ENCODE measurements around the gene CEP57L1.

CEP57L1 gene

GRCh38 chr6:109091314-109092024, 3.8 kb upstream of the CEP57L1 start:
- ChIA-PET CTCF (interaction anchor here (1.0 to 1.5 kb wide), 2 partner anchors 12 to 122 kb away, joined by 3 to 5 read pairs; no protein-coding TSS in a partner anchor), POLR2A (no interaction called here)
- peak in 2 of 3 donors; percentile 52 for DNase-seq
- H3K4me3 ChIP-seq (ENCODE audit: control insufficient read depth in 1 of 7, extremely low read depth in 1 of 7, insufficient read depth in 4 of 7, low read depth in 2 of 7, low read length in 6 of 7): peak overlapping the region in 5 of 7 experiments; percentile 13 to 99 (median 93)
- 94% methylated on average over 3 of the region's 5 CpGs for WGBS (ENCODE audit: insufficient coverage)
- no peaks in the 10 kb centered on the region for H3K36me3 ChIP-seq (ENCODE audit: control insufficient read depth in 4 of 4, insufficient read depth in 4 of 4, low read length in 3 of 4)
- H3K27ac ChIP-seq (ENCODE audit: insufficient read depth in 1 of 2, low read depth in 1 of 2, low read length in 2 of 2, poor library complexity in 1 of 2, severe bottlenecking in 2 of 2): peak overlapping the region in 1 of 2 experiments; percentile 95
- H3K4me1 ChIP-seq (ENCODE audit: control extremely low read depth in 1 of 4, control insufficient read depth in 4 of 4, insufficient read depth in 4 of 4, low read length in 3 of 4): peaks cover 12 to 44% (median 22%) of the 10 kb centered on the region in 4 experiments
- H3K9me3 ChIP-seq (ENCODE audit: control extremely low read depth in 1 of 5, control insufficient read depth in 4 of 5, insufficient read depth in 2 of 5, low read depth in 1 of 5, low read length in 4 of 5): no peaks in the 10 kb centered on the region
- no peaks in the 10 kb centered on the region for H3K27me3 ChIP-seq (replicated peaks in 2 of 5; ENCODE audit: control insufficient read depth in 4 of 5, insufficient read depth in 5 of 5, low read length in 4 of 5)

DNA sequence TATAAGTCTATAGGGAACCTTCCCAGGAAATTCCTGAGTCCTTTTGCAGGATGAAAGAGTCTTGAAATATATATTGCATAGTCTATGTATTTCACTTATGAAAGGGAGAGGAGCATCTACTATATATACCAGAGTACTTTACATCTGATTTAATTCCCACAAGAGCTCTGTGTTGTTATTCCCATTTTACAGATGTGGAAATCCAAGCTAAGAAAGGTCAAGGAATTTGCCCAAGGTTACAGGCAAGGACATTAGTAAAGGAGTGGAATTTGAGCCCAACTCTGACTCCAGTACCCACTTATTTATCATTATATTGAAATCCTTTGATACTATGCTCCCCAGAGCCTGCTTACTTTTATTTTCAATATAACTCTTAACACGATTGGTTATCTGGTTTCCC, 3.2 kb upstream of the CEP57L1 start:
- Histone ChIP-seq H3K9me3 (ENCODE audit: control extremely low read depth in 1 of 5, control insufficient read depth in 4 of 5, insufficient read depth in 2 of 5, low read depth in 1 of 5, low read length in 4 of 5) (no peaks in the 10 kb centered on the region), H3K4me3 (ENCODE audit: control insufficient read depth in 1 of 7, extremely low read depth in 1 of 7, insufficient read depth in 4 of 7, low read depth in 2 of 7, low read length in 6 of 7) (peak overlapping the region in 6 of 7 experiments; percentile 88 to 100 (median 98)), H3K36me3 (ENCODE audit: control insufficient read depth in 4 of 4, insufficient read depth in 4 of 4, low read length in 3 of 4) (no peaks in the 10 kb centered on the region), H3K4me1 (ENCODE audit: control extremely low read depth in 1 of 4, control insufficient read depth in 4 of 4, insufficient read depth in 4 of 4, low read length in 3 of 4) (peaks cover 12 to 50% (median 24%) of the 10 kb centered on the region in 4 experiments), H3K27me3 (replicated peaks in 2 of 5; ENCODE audit: control insufficient read depth in 4 of 5, insufficient read depth in 5 of 5, low read length in 4 of 5) (no peaks in the 10 kb centered on the region), H3K27ac (ENCODE audit: insufficient read depth in 1 of 2, low read depth in 1 of 2, low read length in 2 of 2, poor library complexity in 1 of 2, severe bottlenecking in 2 of 2) (peak overlapping the region in 1 of 2 experiments; percentile 95)
- CTCF ChIA-PET: no interaction called here
- DNase-seq: no peak
- 0% methylated on average over 1 of the region's 1 CpG for WGBS (ENCODE audit: insufficient coverage)
- POLR2A ChIA-PET: no interaction called here

DNA sequence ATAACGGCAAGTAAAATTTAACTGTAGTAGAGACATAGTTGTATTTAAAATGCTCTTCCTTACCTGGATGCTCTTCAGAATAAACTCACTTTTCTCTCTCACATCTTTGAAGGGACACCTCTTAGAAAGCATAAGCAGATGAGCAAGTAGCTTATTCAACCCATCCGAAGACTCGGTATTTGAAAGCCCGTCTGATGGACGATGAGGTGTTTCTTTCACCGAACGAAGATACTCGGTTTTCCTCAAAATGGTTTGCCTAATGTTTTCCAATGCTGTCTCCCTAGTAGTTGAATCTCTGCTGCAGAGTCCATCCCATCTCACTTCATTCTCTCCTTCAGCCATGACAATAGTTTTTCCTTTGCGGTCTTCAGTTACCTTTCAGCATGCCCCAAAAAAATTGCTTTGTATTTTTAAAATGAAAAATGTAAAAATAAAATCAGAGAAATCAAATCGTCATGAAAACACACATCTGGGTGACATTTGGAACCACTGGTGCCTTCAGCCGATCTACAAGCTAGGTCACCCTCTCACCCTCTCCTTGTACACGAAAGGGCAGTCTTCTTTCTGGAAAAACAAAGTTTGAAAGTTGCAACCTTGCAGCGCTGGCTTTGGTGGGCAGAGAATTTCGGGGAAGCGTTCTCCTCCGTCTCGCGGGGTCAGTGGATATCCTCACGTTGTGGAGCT, 1.4 kb upstream of the CEP57L1 start:
- no peaks in the 10 kb centered on the region for H3K9me3 ChIP-seq (ENCODE audit: control extremely low read depth in 1 of 5, control insufficient read depth in 4 of 5, insufficient read depth in 2 of 5, low read depth in 1 of 5, low read length in 4 of 5)
- H3K36me3 ChIP-seq (ENCODE audit: control insufficient read depth in 4 of 4, insufficient read depth in 4 of 4, low read length in 3 of 4): no peaks in the 10 kb centered on the region
- H3K27ac ChIP-seq (ENCODE audit: insufficient read depth in 1 of 2, low read depth in 1 of 2, low read length in 2 of 2, poor library complexity in 1 of 2, severe bottlenecking in 2 of 2): peak overlapping the region; percentile 59 to 95
- H3K27me3 ChIP-seq (replicated peaks in 2 of 5; ENCODE audit: control insufficient read depth in 4 of 5, insufficient read depth in 5 of 5, low read length in 4 of 5): no peaks in the 10 kb centered on the region
- WGBS (ENCODE audit: insufficient coverage): 0% methylated on average over 17 of the region's 19 CpGs
- peak overlapping the region; percentile 88 to 100 (median 98) for H3K4me3 ChIP-seq (ENCODE audit: control insufficient read depth in 1 of 7, extremely low read depth in 1 of 7, insufficient read depth in 4 of 7, low read depth in 2 of 7, low read length in 6 of 7)
- POLR2A ChIA-PET: interaction anchor here (0.6 to 1.3 kb wide), 5 partner anchors 20 to 300 kb away, joined by 3 to 7 read pairs (median 4); partner anchors contain the start of gene CD164
- no peak for DNase-seq
- H3K4me1 ChIP-seq (ENCODE audit: control extremely low read depth in 1 of 4, control insufficient read depth in 4 of 4, insufficient read depth in 4 of 4, low read length in 3 of 4): peaks cover 12 to 45% (median 24%) of the 10 kb centered on the region in 4 experiments
- CTCF ChIA-PET: interaction anchor here (1.4 to 2.8 kb wide), 6 partner anchors 9 to 289 kb away, joined by 3 to 10 read pairs (median 5); partner anchors contain the start of gene CD164

DNA sequence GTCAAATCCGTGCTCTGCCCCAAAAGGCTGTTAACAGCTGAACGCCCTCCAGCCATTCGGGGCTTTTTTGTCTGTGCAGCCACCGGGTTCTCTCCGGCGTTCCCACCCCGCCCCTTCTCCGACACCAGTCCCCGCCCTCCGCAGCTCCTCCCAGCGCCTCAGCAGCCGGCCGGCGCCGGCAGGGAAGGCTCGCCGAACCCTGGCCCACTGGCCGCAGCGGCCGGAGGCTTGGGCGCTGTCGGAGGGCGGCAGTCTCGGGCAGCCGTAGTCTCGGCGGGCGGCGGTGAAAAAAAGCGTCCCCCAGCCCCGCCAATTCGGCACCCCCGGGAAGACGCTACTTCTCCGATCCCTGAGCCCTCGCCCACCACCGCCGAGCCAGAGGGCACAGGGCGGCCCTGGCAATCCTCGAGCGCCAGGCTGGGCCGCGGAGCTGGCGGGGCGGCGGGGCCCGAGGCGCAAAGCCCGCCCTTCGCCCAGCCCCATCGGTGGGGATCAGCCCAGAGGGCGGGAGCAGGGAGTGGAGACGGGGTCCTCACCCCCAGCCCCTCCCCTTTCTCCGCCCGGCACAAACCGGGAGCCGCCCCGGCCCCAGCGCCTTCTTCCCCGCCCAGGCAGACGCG, 781 bp upstream of the CEP57L1 start, which contains the start of gene SESN1:
SESN1 (minus strand) TSS at position 431 of the 620 bp plus-strand sequence. CDS start 773 bp downstream, outside the sequence.
- WGBS (ENCODE audit: insufficient coverage): 0% methylated on average over 46 of the region's 62 CpGs
- Histone ChIP-seq H3K9me3 (ENCODE audit: control extremely low read depth in 1 of 5, control insufficient read depth in 4 of 5, insufficient read depth in 2 of 5, low read depth in 1 of 5, low read length in 4 of 5) (no peaks in the 10 kb centered on the region), H3K36me3 (ENCODE audit: control insufficient read depth in 4 of 4, insufficient read depth in 4 of 4, low read length in 3 of 4) (no peaks in the 10 kb centered on the region), H3K27me3 (replicated peaks in 2 of 5; ENCODE audit: control insufficient read depth in 4 of 5, insufficient read depth in 5 of 5, low read length in 4 of 5) (no peaks in the 10 kb centered on the region), H3K27ac (ENCODE audit: insufficient read depth in 1 of 2, low read depth in 1 of 2, low read length in 2 of 2, poor library complexity in 1 of 2, severe bottlenecking in 2 of 2) (peak within 1 kb of the TSS; percentile 86 to 95), H3K4me1 (ENCODE audit: control extremely low read depth in 1 of 4, control insufficient read depth in 4 of 4, insufficient read depth in 4 of 4, low read length in 3 of 4) (peaks cover 12 to 38% (median 24%) of the 10 kb centered on the region in 4 experiments), H3K4me3 (ENCODE audit: control insufficient read depth in 1 of 7, extremely low read depth in 1 of 7, insufficient read depth in 4 of 7, low read depth in 2 of 7, low read length in 6 of 7) (peak within 1 kb of the TSS; percentile 88 to 100 (median 98))
- DNase-seq: peak; percentile 94 to 99 (median 97)
- ChIA-PET POLR2A (interaction anchor here (0.6 to 1.3 kb wide), 5 partner anchors 20 to 299 kb away, joined by 3 to 7 read pairs (median 4); partner anchors contain the start of gene CD164), CTCF (interaction anchor here (0.6 to 2.8 kb wide), 8 partner anchors 10 to 560 kb away, joined by 3 to 10 read pairs (median 4); partner anchors contain the start of gene CD164)

- Histone ChIP-seq H3K27ac (ENCODE audit: insufficient read depth in 1 of 2, low read depth in 1 of 2, low read length in 2 of 2, poor library complexity in 1 of 2, severe bottlenecking in 2 of 2) (peak overlapping the region; percentile 86 to 95), H3K4me1 (ENCODE audit: control extremely low read depth in 1 of 4, control insufficient read depth in 4 of 4, insufficient read depth in 4 of 4, low read length in 3 of 4) (peaks cover 12 to 33% (median 24%) of the 10 kb centered on the region in 4 experiments), H3K36me3 (ENCODE audit: control insufficient read depth in 4 of 4, insufficient read depth in 4 of 4, low read length in 3 of 4) (peaks cover 0 to 2% (median under 1%) of the 10 kb centered on the region in 4 experiments), H3K4me3 (ENCODE audit: control insufficient read depth in 1 of 7, extremely low read depth in 1 of 7, insufficient read depth in 4 of 7, low read depth in 2 of 7, low read length in 6 of 7) (peak overlapping the region; percentile 88 to 100 (median 98)), H3K27me3 (replicated peaks in 2 of 5; ENCODE audit: control insufficient read depth in 4 of 5, insufficient read depth in 5 of 5, low read length in 4 of 5) (no peaks in the 10 kb centered on the region), H3K9me3 (ENCODE audit: control extremely low read depth in 1 of 5, control insufficient read depth in 4 of 5, insufficient read depth in 2 of 5, low read depth in 1 of 5, low read length in 4 of 5) (no peaks in the 10 kb centered on the region)
- ChIA-PET POLR2A (no interaction called here), CTCF (interaction anchor here (1.3 to 2.8 kb wide), 4 partner anchors 9 to 287 kb away, joined by 3 to 10 read pairs (median 4); partner anchors contain the start of gene CD164)
- WGBS (ENCODE audit: insufficient coverage): under 1% methylated on average over 8 of the region's 8 CpGs
- DNase-seq: no peak
Observed at GRCh38 chr6:109095835-109096084, 453 bp downstream of the CEP57L1 start.

GRCh38 chr6:109096208-109096607, 901 bp downstream of the CEP57L1 start:
- no peaks in the 10 kb centered on the region for H3K9me3 ChIP-seq (ENCODE audit: control extremely low read depth in 1 of 5, control insufficient read depth in 4 of 5, insufficient read depth in 2 of 5, low read depth in 1 of 5, low read length in 4 of 5)
- ChIA-PET CTCF (interaction anchor here (1.3 to 1.6 kb wide), 2 partner anchors 9 to 92 kb away, joined by 3 to 4 read pairs; no protein-coding TSS in a partner anchor), POLR2A (no interaction called here)
- DNase-seq: peak in 1 of 3 donors; percentile 39
- no peaks in the 10 kb centered on the region for H3K27me3 ChIP-seq (replicated peaks in 2 of 5; ENCODE audit: control insufficient read depth in 4 of 5, insufficient read depth in 5 of 5, low read length in 4 of 5)
- peak overlapping the region; percentile 86 to 95 for H3K27ac ChIP-seq (ENCODE audit: insufficient read depth in 1 of 2, low read depth in 1 of 2, low read length in 2 of 2, poor library complexity in 1 of 2, severe bottlenecking in 2 of 2)
- H3K36me3 ChIP-seq (ENCODE audit: control insufficient read depth in 4 of 4, insufficient read depth in 4 of 4, low read length in 3 of 4): peaks cover 0 to 5% (median 1%) of the 10 kb centered on the region in 4 experiments
- H3K4me1 ChIP-seq (ENCODE audit: control extremely low read depth in 1 of 4, control insufficient read depth in 4 of 4, insufficient read depth in 4 of 4, low read length in 3 of 4): peaks cover 11 to 32% (median 23%) of the 10 kb centered on the region in 4 experiments
- peak overlapping the region in 6 of 7 experiments; percentile 88 to 100 (median 98) for H3K4me3 ChIP-seq (ENCODE audit: control insufficient read depth in 1 of 7, extremely low read depth in 1 of 7, insufficient read depth in 4 of 7, low read depth in 2 of 7, low read length in 6 of 7)
- 38% methylated on average over 4 of the region's 6 CpGs for WGBS (ENCODE audit: insufficient coverage)
